PFSK-1 (cell line): Measurements from ENCODE around the gene MTA3.

Experiments
- FOXP2 ChIP-seq: optimal IDR thresholded peaks from 2 replicates; pipeline ENCODE3; 2011; ENCODE audit warnings: borderline replicate concordance, control low read depth, inconsistent platforms; ENCODE audit not compliant: insufficient read depth; ENCODE audit errors: extremely low read length, extremely low read depth
- POLR2AphosphoS5 ChIP-seq: IDR thresholded peaks from 2 replicates; pipeline ENCODE4 v1.6.1; 2012; ENCODE audit warnings: low read depth, mild to moderate bottlenecking, control low read depth, low read length, moderate library complexity
- SIN3A ChIP-seq: IDR thresholded peaks from 2 replicates; pipeline ENCODE4 v1.6.1; 2012; ENCODE audit warnings: mild to moderate bottlenecking, low read length, moderate library complexity, borderline replicate concordance; ENCODE audit not compliant: insufficient read depth
- TAF1 ChIP-seq: IDR thresholded peaks from 2 replicates; pipeline ENCODE4 v1.6.1; 2012; ENCODE audit warnings: low read length, control low read depth, borderline replicate concordance; ENCODE audit not compliant: insufficient read depth
- TF ChIP-seq, protein P1 (sequence below), 2 experiments: IDR thresholded peaks; 2 replicates each; pipeline versions ENCODE4 v1.6.1 to v1.8.0; 2011 to 2012; ENCODE audit warnings: low read depth in 2 of 2, low read length in 2 of 2, control low read depth in 1 of 2, inconsistent platforms in 1 of 2, mild to moderate bottlenecking in 1 of 2, moderate library complexity in 1 of 2; ENCODE audit not compliant: insufficient read depth in 1 of 2

MTA3 gene

DNA sequence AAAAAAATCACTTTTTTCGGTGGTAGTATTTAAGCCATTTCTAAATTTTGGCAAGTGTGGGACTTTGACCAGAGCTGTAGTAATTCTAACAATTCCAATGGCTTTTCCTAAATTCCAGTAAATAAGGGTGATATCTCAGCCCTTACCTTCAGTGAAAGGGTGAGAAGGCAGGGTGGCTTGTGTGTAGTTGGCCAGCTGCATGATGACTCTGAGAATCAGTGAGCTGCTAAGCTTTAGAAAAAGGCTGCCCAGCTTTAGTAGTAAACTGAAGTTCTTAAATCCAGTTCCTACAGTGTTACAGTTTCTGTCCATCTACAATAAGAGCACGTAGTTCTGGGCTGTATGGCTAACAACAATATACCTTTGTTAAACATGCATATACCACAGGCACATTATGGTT is 153.5 kb downstream of the MTA3 start:
- TF ChIP-seq, protein P1, sequence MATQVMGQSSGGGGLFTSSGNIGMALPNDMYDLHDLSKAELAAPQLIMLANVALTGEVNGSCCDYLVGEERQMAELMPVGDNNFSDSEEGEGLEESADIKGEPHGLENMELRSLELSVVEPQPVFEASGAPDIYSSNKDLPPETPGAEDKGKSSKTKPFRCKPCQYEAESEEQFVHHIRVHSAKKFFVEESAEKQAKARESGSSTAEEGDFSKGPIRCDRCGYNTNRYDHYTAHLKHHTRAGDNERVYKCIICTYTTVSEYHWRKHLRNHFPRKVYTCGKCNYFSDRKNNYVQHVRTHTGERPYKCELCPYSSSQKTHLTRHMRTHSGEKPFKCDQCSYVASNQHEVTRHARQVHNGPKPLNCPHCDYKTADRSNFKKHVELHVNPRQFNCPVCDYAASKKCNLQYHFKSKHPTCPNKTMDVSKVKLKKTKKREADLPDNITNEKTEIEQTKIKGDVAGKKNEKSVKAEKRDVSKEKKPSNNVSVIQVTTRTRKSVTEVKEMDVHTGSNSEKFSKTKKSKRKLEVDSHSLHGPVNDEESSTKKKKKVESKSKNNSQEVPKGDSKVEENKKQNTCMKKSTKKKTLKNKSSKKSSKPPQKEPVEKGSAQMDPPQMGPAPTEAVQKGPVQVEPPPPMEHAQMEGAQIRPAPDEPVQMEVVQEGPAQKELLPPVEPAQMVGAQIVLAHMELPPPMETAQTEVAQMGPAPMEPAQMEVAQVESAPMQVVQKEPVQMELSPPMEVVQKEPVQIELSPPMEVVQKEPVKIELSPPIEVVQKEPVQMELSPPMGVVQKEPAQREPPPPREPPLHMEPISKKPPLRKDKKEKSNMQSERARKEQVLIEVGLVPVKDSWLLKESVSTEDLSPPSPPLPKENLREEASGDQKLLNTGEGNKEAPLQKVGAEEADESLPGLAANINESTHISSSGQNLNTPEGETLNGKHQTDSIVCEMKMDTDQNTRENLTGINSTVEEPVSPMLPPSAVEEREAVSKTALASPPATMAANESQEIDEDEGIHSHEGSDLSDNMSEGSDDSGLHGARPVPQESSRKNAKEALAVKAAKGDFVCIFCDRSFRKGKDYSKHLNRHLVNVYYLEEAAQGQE (IDR thresholded peaks at IDR 0.05; ENCODE audit: insufficient read depth in 1 of 2, low read depth in 2 of 2, low read length in 2 of 2): no peak
- TF ChIP-seq POLR2AphosphoS5 (no peak), FOXP2 (no peak), SIN3A (no peak), TAF1 (no peak)

DNA sequence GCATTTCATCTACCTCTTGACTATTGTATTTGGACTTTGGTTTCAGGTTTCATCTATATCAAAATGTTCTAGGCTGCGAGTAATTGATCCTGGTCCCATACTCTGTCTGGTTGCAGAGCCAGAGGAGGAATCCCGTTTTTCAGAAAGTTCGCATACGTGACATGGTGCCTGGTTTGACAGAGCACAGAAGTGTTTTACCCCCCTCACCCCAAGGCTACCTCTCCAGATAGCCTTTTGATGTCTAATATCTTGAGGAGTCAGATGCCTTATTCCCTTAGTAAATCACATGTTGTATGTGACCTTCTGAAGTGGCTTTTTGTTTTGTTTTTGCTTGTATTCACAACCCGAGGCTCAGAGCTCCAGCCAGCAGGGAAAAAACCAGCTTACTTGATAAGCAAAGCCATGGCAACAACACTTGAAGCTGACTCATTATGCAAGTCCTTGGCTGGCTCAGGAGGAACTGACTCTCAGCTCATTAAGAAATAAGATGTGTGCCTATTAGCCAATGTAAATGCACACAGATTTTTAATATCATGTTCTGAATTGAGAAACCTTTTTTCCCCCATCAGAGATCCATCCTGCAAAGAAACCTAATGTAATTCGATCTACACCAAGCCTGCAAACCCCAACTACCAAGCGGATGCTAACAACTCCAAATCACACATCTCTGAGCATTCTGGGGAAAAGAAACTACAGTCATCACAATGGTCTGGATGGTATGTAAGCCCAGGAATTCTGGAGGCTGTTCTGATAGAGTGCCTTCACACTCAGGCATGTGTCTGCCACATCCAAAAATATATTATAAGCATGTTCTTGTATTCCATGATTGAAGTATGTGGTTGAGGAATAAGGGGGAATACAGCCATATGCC is 154.1 kb downstream of the MTA3 start:
- TF ChIP-seq POLR2AphosphoS5 (no peak), TAF1 (no peak), SIN3A (no peak)
- TF ChIP-seq, protein P1 (IDR thresholded peaks at IDR 0.05; ENCODE audit: insufficient read depth in 1 of 2, low read depth in 2 of 2, low read length in 2 of 2): no peak

DNA sequence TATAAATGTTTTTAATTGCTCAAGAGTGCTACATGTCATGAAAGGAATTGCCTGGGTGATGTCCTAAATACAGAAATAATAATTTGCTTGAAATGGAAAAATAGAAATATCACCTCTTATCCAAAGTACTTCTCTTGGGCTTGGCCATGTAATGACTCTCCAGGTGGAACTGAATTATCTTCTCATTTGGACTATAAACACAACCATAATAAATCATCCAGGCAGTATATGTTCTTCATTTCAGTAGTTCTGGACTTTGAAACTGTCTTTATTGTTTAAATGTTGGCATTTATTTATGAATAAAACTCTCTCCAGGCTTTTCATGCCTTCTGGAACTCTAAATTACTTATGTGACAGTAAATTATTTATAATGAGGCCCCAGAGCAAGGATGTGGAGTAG is 155.0 kb downstream of the MTA3 start:
- no peak for TF ChIP-seq FOXP2
- TF ChIP-seq, protein P1 (IDR thresholded peaks at IDR 0.05; ENCODE audit: insufficient read depth in 1 of 2, low read depth in 2 of 2, low read length in 2 of 2): no peak
- TF ChIP-seq POLR2AphosphoS5: no peak
- TF ChIP-seq TAF1: no peak
- no peak for TF ChIP-seq SIN3A

DNA sequence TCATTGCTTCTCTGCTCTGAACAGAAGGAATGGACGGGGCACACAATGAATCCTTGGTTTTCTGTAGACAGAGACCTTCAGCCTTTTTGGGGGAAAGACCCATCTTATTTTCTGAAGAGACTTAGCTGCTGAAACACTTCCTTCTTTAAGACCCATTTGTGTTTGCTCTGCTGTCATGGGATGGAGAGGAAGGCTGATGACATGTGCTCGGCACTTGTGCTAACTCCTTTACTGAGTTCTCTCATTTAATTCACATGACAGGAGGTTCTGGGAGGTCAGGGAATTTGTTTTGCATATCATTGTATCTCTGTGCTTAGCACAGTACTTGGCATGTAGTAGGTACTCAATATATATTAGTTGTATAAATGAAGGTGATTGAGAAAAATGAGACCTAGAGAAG is 156.5 kb downstream of the MTA3 start:
- no peak for TF ChIP-seq POLR2AphosphoS5
- TF ChIP-seq, protein P1 (IDR thresholded peaks at IDR 0.05; ENCODE audit: insufficient read depth in 1 of 2, low read depth in 2 of 2, low read length in 2 of 2): no peak
- TF ChIP-seq FOXP2: no peak
- TF ChIP-seq SIN3A: no peak
- TF ChIP-seq TAF1: no peak
